HG03520 (cell line): Measurements from ENCODE around the gene IL13.
"Not testable (repeated sequence)": the region's sequence is repeated elsewhere in the genome, so short reads cannot be mapped to it uniquely, and the experiment has no call there.

ENCODE experiments used
- ATAC-seq: cut with Tn5 transposase; IDR thresholded peaks from one replicate; pipeline ENCODE4 v1.9.1; 2021; ENCODE audit warnings: mild to moderate bottlenecking, moderate library complexity; ENCODE audit not compliant: unreplicated experiment

IL13 gene

DNA sequence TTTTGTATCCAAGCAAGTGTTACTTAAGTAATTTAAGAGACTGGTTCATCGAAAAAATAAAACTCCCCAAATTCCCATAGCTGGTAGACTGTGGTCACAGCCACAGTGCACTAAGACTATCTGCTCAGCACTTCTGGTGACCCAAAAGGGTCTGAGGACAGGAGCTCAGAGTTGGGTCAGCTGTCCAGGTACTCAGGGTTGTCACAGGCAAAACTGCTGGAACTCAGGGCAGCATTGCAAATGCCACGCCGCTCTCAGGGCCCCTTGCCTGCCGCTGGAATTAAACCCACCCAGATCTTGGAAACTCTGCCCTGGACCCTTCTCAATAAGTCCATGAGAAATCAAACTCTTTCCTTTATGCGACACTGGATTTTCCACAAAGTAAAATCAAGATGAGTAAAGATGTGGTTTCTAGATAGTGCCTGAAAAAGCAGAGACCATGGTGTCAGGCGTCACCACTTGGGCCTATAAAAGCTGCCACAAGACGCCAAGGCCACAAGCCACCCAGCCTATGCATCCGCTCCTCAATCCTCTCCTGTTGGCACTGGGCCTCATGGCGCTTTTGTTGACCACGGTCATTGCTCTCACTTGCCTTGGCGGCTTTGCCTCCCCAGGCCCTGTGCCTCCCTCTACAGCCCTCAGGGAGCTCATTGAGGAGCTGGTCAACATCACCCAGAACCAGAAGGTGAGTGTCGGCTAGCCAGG, at the start of gene IL13:
Gene IL13, plus strand, starts transcription at position 498 of the 705 bp plus-strand sequence. Its CDS starts 14 bp downstream, at position 512.
- ATAC-seq = no peak

DNA sequence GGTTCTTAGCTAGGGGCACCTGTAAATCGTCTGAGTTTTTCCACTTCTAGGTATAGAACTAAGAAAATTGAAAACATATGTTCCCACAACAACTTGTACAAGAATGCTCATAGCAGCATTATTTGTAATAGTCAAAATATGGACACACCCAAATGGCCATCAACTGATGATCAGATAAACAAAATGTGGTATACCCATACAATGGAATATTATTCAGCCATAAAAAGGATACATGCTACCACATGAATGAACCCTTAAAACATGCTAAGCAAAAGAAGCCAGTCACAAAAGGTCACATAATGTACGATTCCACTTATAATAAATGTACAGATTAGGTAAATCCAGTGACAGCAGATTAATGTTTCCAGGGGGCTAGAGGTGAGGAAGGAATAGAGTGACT, 46.0 kb upstream of the IL13 start:
- no peak for ATAC-seq

DNA sequence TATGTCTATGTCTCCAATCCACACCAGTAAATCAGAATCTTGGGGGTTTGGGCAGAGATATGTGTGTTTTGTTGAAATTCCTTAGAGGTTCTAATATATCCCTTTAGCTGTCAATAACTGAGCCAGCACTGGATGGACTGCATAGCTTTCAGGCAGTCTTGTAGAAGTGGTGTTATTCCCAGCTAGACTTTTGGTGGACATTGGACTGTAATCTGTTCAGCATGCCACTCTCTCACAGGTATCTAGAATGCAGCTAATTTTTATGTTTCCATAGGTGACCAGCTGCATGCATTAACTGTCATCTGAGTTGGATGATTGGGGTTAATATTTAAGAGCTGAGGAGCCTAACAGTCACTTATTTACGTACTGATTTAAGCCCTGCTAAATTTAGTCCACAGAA, 45.1 kb upstream of the IL13 start:
- ATAC-seq = no peak

DNA sequence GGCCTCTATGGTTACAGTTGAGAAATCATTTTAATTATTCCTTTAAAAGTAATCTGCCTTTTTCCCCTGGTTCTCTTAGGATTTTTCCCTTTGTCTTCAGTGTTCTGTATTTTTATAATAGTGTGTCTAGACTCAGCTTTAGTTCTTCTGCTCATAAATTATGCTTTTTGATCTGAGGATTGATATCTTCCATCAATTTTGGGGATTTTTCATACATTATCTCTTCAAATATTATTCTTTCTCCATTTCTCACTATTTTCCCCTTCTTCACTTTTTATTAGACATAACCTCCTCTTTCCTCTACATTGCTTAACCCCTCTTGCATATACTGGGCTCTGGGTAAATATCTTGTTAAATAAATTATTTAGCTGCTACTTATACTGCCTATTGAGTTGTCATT, 36.3 kb upstream of the IL13 start:
- ATAC-seq = no peak

DNA sequence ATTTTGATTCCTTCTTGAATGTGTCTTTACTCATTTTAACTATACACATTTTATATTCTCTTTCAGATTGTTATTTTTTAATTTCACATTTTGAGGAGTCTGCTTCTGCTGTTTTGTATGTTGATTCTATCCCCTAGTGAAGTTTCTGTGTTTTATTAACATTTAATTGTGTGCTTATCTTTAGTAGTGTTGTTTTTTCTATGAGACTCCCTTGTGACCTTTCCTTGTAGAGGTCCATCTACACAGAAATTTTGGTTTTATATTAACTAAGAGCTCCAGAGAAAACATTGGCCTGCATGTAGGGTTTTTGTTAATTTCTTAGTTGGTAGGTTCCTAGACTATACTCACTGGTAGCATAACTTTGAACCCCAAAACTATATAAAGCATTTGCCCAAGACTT, 35.4 kb upstream of the IL13 start:
- ATAC-seq = no peak

DNA sequence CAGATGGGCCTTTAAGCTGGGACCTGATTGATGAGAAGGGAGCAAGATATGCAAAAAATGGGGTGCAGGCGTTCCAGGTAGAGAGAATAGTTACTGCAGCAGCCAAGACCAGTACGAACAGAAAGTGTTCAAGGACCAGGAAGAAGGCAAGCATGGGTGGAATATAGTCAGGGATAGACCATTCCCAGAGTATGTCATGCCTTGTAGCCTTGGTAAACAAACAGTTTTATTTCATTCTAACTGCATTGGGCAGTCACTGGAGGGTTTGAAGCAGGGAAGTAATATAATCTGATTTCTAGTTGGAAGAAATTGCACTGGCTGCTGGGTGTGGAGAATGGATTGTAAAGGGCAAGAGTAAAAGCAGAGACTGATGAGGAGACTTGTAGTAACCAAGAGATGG, 30.5 kb upstream of the IL13 start:
- ATAC-seq = no peak

DNA sequence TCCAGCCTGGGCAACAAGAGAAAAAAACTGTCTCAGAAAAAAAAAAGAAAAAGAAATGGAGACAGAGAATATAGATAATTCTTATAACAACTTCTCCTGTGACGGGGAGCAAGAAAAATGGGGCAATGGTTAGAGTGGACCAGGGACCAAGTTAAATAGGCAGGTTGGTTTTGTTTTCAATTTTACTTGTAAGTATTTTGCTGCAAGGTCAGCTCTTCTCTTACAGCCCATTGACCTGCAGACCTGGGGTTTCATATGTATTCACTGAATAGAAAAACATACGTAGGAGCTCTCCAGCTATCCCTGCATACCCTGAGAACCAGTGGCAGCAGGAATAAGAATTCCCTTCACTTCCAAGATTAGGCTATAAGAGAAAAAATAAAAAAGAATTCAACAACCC, 29.2 kb upstream of the IL13 start:
- ATAC-seq = no peak

DNA sequence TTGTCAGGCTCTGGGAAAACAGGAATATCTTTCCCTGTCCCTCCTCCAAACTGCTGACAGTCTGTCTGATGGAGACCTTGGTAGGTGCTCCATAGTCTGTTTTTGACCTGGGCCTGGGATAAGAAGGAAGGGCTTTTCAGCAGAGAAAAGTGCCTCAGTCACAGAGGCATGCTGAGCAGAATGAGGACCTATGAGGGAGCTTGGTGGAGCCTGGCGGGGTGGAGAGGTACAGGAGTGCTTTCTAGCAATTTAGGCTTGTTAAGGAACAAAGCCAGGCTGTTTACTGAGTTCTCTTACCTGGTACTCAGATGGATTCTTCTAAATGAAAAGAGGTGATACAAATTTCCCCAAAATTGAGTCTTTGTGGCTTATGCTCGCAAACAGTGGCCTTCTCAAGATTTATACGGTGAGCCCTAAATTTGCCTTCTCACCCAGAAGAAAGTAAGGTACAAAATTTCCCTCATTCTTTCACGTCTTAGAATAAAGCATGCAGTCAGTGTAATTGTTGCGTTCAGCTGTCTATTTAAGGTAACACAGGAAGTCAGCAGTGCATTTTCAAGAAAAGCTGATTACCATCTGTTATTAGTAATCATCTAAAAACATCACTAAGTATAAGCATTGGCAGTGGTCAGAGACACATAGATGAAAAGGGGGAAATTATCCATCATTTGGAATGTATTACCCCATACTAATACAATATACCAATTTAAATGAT, 28.6 kb upstream of the IL13 start:
- peak; percentile 61 for ATAC-seq

DNA sequence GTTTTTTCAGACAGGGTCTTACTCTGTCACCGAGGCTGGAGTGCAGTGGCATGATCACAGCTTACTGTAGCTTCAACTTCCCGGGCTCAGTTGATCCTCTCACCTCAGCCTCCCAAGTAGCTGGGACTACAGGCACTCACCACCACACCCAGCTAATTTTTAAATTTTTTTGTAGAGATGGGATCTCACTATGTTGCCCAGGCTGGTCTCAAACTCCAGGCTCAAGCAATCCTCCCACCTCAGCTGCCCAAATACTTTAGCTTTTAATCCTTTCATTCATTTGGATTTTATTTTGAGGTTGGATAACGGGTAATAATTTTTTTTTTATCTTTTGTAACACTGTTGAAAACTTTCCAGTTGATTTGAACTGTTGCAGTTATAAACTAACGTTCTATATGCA, 24.4 kb upstream of the IL13 start:
- ATAC-seq = not testable (repeated sequence)

DNA sequence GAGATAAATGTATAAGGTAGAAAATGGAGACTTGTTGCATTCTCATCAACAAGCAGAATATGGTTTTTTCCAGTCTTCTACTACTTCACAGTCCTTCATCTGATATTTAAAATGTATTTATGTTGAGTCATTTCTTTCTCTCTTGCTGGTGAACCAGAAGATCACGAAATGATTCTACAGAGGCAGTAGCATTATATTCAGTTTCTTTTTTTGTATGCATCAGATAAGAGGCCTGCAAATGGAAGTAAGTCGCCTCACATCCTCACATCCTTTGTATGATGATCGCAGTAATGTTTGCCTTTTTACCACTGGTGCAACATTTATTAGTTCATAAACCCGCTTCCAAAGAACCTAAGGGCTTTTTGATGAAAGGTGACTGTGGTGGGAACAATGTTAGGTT, 22.1 kb upstream of the IL13 start:
- ATAC-seq = peak; percentile 48

DNA sequence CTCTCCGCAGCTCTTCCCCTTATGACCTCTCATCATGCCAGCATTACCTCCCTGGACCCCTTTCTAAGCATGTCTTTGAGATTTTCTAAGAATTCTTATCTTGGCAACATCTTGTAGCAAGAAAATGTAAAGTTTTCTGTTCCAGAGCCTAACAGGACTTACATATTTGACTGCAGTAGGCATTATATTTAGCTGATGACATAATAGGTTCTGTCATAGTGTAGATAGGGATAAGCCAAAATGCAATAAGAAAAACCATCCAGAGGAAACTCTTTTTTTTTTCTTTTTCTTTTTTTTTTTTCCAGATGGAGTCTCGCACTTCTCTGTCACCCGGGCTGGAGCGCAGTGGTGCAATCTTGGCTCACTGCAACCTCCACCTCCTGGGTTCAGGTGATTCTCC, 20.7 kb upstream of the IL13 start:
- ATAC-seq = no peak

DNA sequence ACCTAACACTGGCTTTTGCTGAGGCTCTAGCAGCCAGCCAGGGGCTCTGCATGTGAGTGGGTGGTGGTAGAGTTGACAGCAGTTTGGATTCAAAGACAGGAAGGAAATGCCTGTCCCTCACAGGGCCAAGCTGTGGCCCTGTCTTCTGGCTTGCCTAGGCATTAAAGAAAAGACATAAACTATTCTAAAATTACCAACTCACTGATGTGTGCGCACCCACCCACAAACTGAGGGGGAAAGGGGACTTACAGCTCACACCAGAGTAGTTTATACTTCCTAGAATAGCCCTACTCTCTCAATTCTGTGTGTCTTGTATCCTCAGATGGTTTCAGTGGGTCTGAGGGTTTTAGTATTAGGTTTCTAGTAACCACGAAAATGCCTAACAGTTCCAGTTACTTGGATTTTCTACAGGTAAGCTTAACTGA, 18.3 kb upstream of the IL13 start:
- peak; percentile 44 for ATAC-seq

DNA sequence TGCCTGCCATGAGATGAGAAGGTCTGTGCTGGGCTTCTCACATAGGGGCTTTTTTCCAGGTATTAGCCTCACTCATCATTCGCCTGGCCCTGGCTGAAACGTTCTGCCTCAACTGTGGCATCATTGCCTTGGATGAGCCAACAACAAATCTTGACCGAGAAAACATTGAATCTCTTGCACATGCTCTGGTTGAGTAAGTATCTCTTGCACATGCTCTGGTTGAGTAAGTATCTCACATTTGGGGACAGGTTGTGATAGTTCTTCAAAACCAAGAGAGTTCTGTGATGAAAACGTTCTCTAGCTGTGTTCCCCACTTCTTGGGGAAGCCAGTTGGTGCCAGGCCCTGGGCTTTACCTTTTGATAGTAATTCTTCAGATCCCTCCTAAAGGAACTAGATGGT, 17.4 kb upstream of the IL13 start:
- ATAC-seq = no peak

DNA sequence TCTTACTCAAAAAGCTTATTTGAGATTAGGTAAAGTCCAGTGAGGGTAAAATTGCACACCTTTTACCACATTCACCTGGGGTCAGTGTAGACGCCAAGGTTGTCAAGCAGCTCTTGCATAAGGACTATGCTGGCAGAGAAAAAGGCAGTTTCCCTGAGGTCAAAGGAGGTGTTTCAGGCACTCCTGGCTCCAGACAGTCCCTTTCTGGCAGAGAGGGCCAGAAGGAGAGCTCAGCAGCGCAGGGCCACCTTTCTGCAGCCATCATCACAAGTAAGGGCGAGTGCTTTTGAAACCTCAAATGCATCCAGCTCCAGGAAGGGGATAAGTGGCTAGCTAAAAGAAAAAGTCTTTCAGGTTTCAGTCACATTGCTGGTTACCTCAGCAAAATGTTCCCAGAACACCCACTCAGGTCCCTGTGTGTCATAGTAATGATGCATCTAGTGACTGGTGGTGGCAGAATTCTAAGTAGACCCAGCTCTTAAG, 16.7 kb upstream of the IL13 start:
- peak; percentile 45 for ATAC-seq

DNA sequence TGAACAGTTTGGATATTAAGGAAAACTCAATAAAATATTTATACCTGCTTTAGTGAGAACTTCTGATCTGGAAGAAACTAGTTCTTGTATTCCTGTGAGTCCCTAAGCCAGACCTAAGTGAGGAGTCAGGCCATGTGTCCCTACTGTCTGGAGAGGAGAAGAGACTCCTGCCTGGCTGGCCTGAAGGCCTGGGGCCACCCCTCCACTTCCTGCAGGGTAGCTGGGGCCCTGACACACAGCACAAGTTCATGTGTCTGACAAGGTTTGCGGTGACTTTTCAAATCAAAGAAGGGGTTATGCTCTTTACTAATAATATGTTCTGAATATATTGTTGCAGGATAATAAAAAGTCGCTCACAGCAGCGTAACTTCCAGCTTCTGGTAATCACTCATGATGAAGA, 16.1 kb upstream of the IL13 start:
- no peak for ATAC-seq

DNA sequence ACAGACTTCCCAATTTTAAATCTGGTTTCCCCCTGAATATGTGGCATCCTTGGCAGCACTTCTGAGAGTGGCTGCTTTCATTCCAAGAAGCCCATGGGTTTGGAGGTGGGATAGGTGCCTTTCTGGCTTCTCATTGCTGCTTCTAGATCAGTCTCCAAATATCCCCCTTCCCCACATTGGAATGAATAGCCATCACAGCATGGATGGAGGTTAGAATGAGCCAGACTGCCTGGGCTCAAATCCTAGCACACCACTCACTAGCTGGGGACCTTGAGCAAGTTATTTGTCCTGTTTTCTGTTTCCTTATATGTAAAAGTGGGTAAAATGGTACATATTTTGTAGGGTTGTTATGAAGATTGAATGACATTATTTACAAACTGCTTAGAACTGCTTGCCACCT, 13.8 kb upstream of the IL13 start:
- no peak for ATAC-seq

DNA sequence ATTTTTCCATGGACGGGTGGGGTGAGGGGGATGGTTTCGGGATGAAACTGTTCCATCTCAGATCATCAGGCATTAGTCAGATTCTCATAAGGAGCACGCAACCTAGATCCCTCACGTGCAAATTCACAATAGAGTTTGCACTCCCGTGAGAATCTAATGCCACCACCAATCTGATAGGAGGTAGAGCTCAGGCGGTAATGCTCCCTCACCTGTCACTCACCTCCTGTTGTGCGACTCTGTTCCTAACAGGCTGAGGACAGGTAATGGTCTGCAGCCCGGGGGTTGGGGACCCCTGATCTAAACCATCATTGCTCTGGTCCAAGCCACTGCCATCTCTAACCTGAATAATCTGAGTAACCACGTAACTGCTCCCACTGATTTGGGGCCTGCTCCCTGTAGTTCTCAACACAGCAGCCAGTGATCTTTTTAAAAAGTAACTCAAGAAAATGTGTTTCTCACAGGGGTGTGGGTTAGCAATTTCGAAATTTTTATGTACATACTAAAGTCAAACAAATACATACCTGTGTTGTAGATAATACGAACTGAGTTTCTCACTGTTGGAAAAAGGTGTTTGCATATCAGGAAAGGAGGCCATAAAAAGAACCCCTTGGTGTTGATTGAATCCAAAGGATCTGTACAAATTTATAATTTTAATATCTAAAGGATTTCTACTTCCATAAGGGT, 11.2 kb upstream of the IL13 start:
- no peak for ATAC-seq

DNA sequence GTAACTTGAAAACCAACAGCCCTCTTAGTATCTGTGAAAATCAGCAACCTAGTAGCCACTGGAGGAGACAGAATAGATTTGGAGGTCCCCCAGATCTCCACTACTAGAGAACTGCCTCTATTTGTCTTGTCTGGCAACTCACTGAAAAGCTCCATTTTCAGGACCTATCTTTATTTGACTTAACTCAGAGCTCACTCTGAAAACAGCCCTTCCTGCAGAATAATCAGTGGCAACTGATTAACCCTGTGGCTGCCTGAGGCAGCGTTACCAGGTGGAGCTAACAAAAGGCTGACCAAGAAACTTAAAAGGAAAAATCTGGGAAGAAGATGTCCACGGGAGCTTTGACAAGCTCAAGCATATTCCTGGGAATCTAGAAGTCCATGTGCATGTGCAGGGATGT, 10.5 kb upstream of the IL13 start:
- ATAC-seq = no peak

DNA sequence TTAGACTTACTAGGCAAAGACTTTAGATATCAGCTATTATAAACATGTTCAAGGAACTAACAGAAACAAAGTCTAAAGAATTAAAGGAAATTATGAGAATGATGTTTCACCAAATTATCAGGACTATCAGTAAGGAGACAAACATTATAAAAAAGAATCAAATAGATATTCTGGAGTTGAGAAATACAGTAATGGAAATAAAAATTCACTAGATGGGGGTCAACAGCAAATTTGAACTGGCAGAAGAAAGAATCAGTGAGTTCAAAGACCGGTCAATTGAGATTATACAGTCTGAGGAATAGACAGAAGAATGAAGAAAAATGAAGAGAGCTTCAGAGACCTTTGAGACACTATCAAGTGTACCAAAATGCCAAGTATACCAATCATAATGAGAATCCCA, 9.6 kb upstream of the IL13 start:
- ATAC-seq = no peak

DNA sequence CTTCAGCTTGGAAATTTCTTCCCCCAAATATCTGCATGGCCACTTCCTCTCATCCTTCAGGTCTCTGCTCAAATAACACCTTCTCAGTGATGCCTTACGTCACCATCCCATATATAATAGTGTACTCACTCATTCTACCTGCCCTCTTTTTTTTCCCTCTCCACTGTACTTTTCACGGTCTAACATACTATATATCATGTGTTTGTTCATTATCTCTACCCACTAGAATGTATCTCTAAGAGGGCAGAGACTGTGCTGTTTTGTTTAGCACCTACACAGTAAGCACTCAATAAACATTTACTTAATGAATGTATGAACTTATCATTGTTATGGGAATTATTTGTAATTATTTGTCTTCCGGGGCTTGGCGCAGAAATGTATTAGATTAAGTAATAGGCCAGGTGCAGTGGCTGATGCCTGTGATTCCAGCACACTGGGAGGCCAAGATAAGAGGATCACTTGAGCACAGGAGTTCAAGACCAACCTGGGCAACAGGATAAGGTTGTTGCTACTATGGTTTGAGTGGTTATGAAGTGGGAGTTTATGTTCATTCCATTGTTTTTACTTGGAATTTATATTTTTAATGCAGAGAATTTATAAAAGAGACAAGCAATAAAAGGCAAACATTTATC, 6.0 kb upstream of the IL13 start:
- ATAC-seq = no peak

DNA sequence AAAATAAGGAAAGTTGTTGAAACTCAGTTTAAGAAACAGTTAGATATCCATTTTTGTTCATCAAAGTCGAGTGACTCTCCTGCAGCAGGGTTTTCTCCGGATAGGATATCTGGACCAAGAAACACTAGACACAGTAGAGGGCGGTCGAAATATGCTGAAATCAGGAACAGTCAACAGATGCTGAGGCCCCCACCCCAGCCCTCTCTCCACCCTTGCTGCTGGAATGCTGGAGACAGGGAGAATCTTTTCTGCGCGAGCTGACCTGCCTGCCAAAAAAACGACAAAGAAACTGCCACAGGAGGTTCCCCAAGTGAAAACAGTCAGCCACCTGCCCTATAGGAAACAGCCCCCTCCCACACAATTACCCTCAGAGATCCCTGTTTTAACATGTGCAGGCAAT, 4.3 kb upstream of the IL13 start:
- no peak for ATAC-seq
